Activated T-helper 17 cell treated with anti-CD3 and anti-CD28 coated beads, Interleukin-2, amount 50 U/mL, for 72 hours (primary cell): ENCODE results near the gene PTPRR. TPM values are rescaled to one million over a fixed set of nuclear protein-coding genes. Genes with fewer than 3 reads are reported as not detected.
"Not testable (repeated sequence)": the region's sequence is repeated elsewhere in the genome, so short reads cannot be mapped to it uniquely, and the experiment has no call there.

Experiments
- ATAC-seq: fragments of 150-1000 bp; cut with Tn5 transposase; replicated peaks from 2 replicates; pipeline ENCODE4 v1.10.0; 2021; ENCODE audit warnings: mild to moderate bottlenecking, moderate library complexity
- H3K27ac Mint-ChIP-seq: one replicate; pipeline ENCODE4 v1.8.0; 2022; ENCODE audit warnings: mixed read lengths
- H3K27me3 Mint-ChIP-seq: one replicate; pipeline ENCODE4 v1.8.0; 2022; ENCODE audit warnings: mixed read lengths
- H3K36me3 Mint-ChIP-seq: one replicate; pipeline ENCODE4 v1.8.0; 2022; ENCODE audit warnings: low read depth, mild to moderate bottlenecking, mixed read lengths
- H3K4me1 Mint-ChIP-seq: one replicate; pipeline ENCODE4 v1.8.0; 2022; ENCODE audit warnings: mixed read lengths
- H3K4me3 Mint-ChIP-seq: one replicate; pipeline ENCODE4 v1.8.0; 2022; ENCODE audit warnings: mild to moderate bottlenecking, mixed read lengths
- H3K9me3 Mint-ChIP-seq: one replicate; pipeline ENCODE4 v1.8.0; 2022; ENCODE audit warnings: mixed read lengths
- total RNA-seq, 2 donors: library from RNA; stranded (reverse); gene quantifications; one replicate each; pipeline ENCODE4 v1.2.3, GENCODE V29; 2022

PTPRR gene
- total RNA-seq, 2 donors from 2014 or later: not detected

DNA sequence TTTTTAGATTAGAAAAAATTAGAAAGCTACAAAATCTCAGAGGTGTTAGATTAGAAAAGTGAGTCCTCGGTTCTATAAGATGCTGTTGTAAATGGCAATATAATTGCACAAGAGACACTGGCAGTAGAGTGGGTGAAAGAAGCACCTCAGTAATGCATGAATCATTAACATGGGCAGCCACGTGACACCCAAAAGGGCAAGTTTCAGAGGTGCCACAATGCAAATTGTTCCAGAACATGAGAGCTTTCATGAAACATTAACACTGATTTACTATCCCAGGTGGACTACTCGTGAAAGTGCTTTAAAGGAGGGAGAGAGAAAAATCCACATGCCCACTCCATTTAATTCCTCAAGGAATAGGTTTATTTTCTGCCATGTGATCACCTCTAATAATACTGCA is 108.4 kb downstream of the PTPRR start:
- peaks cover 9% of the 10 kb centered on the region for H3K27me3 Mint-ChIP-seq
- no peak overlapping the region for H3K27ac Mint-ChIP-seq
- H3K4me1 Mint-ChIP-seq: no peaks in the 10 kb centered on the region
- H3K9me3 Mint-ChIP-seq: peaks cover 15% of the 10 kb centered on the region
- no peak overlapping the region for H3K4me3 Mint-ChIP-seq
- no peak for ATAC-seq
- H3K36me3 Mint-ChIP-seq: no peaks in the 10 kb centered on the region

- H3K4me1 Mint-ChIP-seq: no peaks in the 10 kb centered on the region
- no peak overlapping the region for H3K27ac Mint-ChIP-seq
- no peak for ATAC-seq
- peaks cover 8% of the 10 kb centered on the region for H3K9me3 Mint-ChIP-seq
- peaks cover 9% of the 10 kb centered on the region for H3K27me3 Mint-ChIP-seq
- H3K36me3 Mint-ChIP-seq: no peaks in the 10 kb centered on the region
- H3K4me3 Mint-ChIP-seq: no peak overlapping the region
These were observed 110.7 kb downstream of the PTPRR start for GRCh38 chr12:70809887-70810286.

DNA sequence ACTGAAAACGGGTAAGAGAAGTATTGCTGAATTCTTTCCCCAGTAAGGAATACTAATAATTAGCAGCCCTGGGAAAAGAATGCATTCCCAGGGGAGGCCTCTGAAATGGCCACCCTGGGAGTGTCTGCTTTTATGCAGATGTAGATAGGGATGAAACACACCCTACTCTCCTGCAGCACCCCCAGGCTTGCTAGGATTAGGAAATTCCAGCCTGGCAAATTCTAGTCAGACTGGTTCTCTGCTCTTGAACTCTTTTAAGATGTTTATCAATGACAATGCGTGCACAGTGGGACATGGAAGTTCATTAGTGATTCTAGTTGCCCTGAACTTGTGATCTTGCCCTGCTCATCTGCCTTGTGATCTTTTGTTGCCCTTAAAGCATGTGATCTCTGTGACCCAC is 112.5 kb downstream of the PTPRR start:
- not testable (repeated sequence) for H3K36me3 Mint-ChIP-seq, H3K4me1 Mint-ChIP-seq, H3K4me3 Mint-ChIP-seq, H3K9me3 Mint-ChIP-seq, H3K27me3 Mint-ChIP-seq, H3K27ac Mint-ChIP-seq, ATAC-seq

DNA sequence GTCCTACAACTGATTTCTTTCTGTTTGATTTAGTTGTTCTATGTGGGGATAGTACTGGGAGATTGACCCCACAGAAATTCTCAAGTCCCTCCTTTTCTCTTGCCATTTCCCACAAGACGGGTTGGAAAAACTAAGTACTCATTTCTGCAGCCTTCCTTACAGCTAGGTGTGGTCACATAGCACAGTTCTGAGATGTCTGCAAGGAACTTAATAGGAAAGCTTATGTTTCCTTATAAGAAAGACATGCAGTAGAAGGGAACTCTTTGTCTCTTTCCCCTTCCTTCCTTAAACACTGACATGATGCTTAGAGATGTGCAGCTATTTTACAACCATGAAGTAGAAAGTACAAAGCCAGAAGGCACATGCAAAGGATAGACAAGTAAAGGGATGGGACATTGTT is 113.7 kb downstream of the PTPRR start:
- Mint-ChIP-seq H3K27me3 (peaks cover 7% of the 10 kb centered on the region), H3K4me3 (no peak overlapping the region), H3K36me3 (no peaks in the 10 kb centered on the region), H3K9me3 (peaks cover 8% of the 10 kb centered on the region), H3K27ac (no peak overlapping the region), H3K4me1 (no peaks in the 10 kb centered on the region)
- ATAC-seq: no peak

- peaks cover 7% of the 10 kb centered on the region for H3K27me3 Mint-ChIP-seq
- H3K4me3 Mint-ChIP-seq: no peak overlapping the region
- no peak overlapping the region for H3K27ac Mint-ChIP-seq
- no peaks in the 10 kb centered on the region for H3K4me1 Mint-ChIP-seq
- ATAC-seq: no peak
- H3K9me3 Mint-ChIP-seq: peaks cover 8% of the 10 kb centered on the region
- no peaks in the 10 kb centered on the region for H3K36me3 Mint-ChIP-seq
These were observed 114.5 kb downstream of the PTPRR start for GRCh38 chr12:70806043-70806442.

DNA sequence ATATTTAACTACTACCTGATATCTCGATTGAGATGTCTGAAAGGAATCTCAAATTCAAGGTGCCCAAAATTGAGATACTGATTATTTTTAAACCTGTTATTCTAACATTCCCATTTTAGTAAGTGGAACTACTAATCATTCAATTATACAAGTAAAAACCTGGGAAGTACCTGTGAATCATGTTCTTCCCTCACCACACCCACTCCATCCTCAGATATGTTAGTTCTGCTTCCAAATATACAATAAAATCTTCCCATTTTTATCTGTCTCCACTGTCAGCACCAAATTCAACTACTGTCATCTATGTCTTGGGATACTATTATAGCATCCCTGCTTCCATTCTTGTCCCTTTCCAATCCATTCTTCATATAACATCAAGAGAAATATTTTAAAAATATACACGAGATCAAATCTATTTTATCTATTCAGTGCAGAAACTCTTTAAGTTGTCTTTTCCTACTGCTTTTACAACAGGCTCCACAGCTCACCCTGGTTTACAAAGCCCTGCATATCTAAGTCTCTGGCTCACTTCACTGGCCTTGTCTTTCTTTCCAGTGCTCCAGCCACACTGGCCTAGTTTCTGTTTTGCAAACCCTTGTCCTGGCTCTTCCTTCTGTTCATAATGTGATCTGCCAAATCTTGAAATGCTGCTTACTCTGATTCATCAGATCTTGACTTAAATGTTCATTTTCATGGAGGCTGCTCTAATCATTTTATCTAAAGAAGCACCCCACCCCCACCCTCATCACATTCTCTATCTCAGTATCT is 122.3 kb downstream of the PTPRR start:
- Mint-ChIP-seq H3K4me1 (no peaks in the 10 kb centered on the region), H3K27me3 (no peaks in the 10 kb centered on the region), H3K4me3 (no peak overlapping the region), H3K27ac (no peak overlapping the region), H3K36me3 (no peaks in the 10 kb centered on the region), H3K9me3 (no peaks in the 10 kb centered on the region)
- ATAC-seq: no peak

DNA sequence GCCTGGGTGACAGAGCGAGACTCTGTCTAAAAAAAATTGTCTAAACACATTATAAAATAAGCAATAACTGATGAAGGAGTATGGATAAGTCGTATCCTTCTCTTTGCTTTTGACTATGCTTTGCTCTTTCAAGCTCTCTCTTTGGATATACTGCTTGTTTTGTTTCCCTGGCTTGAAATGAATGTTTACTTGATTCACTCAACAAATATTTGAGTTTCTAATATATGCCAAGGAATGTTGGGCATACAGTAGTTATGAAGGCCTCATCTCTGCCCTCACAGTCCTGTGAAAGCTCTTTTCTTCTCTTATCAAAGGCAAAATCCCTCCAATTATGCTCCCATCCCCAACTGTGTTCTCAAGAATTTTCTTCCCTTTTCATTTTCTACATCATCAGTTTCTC is 123.5 kb downstream of the PTPRR start:
- Mint-ChIP-seq H3K4me3 (no peak overlapping the region), H3K36me3 (no peaks in the 10 kb centered on the region), H3K9me3 (no peaks in the 10 kb centered on the region), H3K27ac (no peak overlapping the region), H3K27me3 (no peaks in the 10 kb centered on the region), H3K4me1 (no peaks in the 10 kb centered on the region)
- no peak for ATAC-seq

- no peaks in the 10 kb centered on the region for H3K27me3 Mint-ChIP-seq
- H3K4me3 Mint-ChIP-seq: no peak overlapping the region
- no peaks in the 10 kb centered on the region for H3K9me3 Mint-ChIP-seq
- H3K36me3 Mint-ChIP-seq: no peaks in the 10 kb centered on the region
- no peak for ATAC-seq
- no peaks in the 10 kb centered on the region for H3K4me1 Mint-ChIP-seq
- H3K27ac Mint-ChIP-seq: no peak overlapping the region
These were observed 124.9 kb downstream of the PTPRR start for GRCh38 chr12:70795608-70796007.

DNA sequence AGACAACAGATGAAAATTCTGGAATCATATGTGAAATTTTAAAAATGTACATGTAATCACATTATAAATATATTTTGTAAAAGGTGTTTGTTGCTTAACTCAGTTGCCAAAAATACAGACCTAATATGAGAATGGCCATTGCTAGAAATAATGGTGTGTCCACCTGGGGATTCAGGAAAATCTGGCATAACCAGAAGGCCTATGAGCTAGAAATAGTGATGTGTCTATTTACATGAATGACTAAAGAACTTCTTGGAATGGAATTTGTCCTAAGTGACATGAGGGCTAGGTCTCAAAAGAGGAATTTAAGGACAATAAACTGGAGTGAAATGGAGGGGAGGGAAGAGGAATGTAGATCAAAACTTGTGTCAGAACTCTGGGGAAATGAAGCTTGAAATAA is 126.4 kb downstream of the PTPRR start:
- Mint-ChIP-seq H3K9me3 (no peaks in the 10 kb centered on the region), H3K36me3 (no peaks in the 10 kb centered on the region)
- ATAC-seq: no peak

DNA sequence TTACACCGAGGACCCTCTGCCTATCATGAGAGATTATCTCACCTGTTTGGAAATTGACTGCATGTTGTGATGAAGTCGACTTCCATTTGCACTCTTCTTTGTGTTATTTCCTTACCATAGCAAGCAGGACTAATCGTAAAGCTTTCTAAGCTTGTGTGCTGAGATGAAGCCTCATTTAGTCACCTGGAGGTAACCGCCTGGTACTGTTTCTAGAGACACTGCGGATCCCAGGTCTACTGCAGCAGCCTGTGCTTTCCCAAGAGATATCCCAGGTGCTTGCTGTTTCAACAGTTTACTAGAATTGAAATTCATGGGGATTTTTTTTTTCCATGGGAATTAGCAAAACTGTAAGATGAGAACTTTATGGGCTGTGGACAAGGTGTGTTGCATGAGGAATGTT is 131.8 kb downstream of the PTPRR start:
- no peak for ATAC-seq
- H3K9me3 Mint-ChIP-seq: no peaks in the 10 kb centered on the region
- no peak overlapping the region for H3K27ac Mint-ChIP-seq
- H3K36me3 Mint-ChIP-seq: no peaks in the 10 kb centered on the region
- H3K4me3 Mint-ChIP-seq: no peak overlapping the region
- H3K4me1 Mint-ChIP-seq: no peaks in the 10 kb centered on the region
- peaks cover 6% of the 10 kb centered on the region for H3K27me3 Mint-ChIP-seq

More for the DNA sequence above, 126.4 kb downstream of the PTPRR start:
- Mint-ChIP-seq H3K4me1 (no peaks in the 10 kb centered on the region), H3K27me3 (peaks cover 6% of the 10 kb centered on the region), H3K27ac (no peak overlapping the region), H3K4me3 (no peak overlapping the region)

- H3K27ac Mint-ChIP-seq: no peak overlapping the region
- no peaks in the 10 kb centered on the region for H3K9me3 Mint-ChIP-seq
- H3K36me3 Mint-ChIP-seq: no peaks in the 10 kb centered on the region
- no peak for ATAC-seq
- peaks cover 6% of the 10 kb centered on the region for H3K27me3 Mint-ChIP-seq
- H3K4me1 Mint-ChIP-seq: no peaks in the 10 kb centered on the region
- no peak overlapping the region for H3K4me3 Mint-ChIP-seq
These were observed 132.9 kb downstream of the PTPRR start for GRCh38 chr12:70787612-70788011.

- Mint-ChIP-seq H3K4me1 (no peaks in the 10 kb centered on the region), H3K36me3 (no peaks in the 10 kb centered on the region), H3K27ac (no peak overlapping the region), H3K9me3 (no peaks in the 10 kb centered on the region), H3K27me3 (peaks cover 10% of the 10 kb centered on the region), H3K4me3 (no peak overlapping the region)
- ATAC-seq: no peak
These were observed 134.6 kb downstream of the PTPRR start for GRCh38 chr12:70785896-70786295.

- no peaks in the 10 kb centered on the region for H3K4me1 Mint-ChIP-seq
- H3K27ac Mint-ChIP-seq: no peak overlapping the region
- ATAC-seq: no peak
- no peak overlapping the region for H3K4me3 Mint-ChIP-seq
- H3K36me3 Mint-ChIP-seq: no peaks in the 10 kb centered on the region
- no peaks in the 10 kb centered on the region for H3K9me3 Mint-ChIP-seq
- peaks cover 5% of the 10 kb centered on the region for H3K27me3 Mint-ChIP-seq
These were observed 136.4 kb downstream of the PTPRR start for GRCh38 chr12:70784042-70784668.

DNA sequence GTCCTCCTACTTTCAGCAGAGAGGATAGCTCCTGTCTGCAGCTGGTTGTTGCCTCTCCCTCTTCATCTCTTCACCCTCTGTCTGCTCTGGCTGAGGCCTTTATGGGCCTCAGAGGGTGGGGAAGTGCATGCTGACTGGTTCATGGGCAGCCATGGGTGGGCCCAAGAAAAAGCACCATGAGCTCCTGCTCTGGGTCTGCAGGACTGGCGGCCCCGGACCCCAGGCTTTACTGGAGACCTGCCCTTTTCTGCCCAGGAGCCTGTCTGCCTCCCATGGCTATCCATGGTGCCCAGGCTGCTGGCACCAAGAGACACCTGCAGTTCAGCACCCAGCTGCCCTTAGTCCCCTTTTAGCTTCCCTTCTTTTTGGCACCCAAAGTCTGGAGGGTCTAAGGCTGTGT is 137.1 kb downstream of the PTPRR start:
- H3K4me3 Mint-ChIP-seq: no peak overlapping the region
- H3K36me3 Mint-ChIP-seq: no peaks in the 10 kb centered on the region
- H3K27ac Mint-ChIP-seq: no peak overlapping the region
- no peaks in the 10 kb centered on the region for H3K4me1 Mint-ChIP-seq
- ATAC-seq: no peak
- no peaks in the 10 kb centered on the region for H3K9me3 Mint-ChIP-seq
- H3K27me3 Mint-ChIP-seq: peaks cover 5% of the 10 kb centered on the region

- H3K27me3 Mint-ChIP-seq: peaks cover 5% of the 10 kb centered on the region
- no peak overlapping the region for H3K27ac Mint-ChIP-seq
- no peaks in the 10 kb centered on the region for H3K9me3 Mint-ChIP-seq
- no peak for ATAC-seq
- no peaks in the 10 kb centered on the region for H3K4me1 Mint-ChIP-seq
- no peak overlapping the region for H3K4me3 Mint-ChIP-seq
- H3K36me3 Mint-ChIP-seq: no peaks in the 10 kb centered on the region
These were observed 141.3 kb downstream of the PTPRR start for GRCh38 chr12:70779250-70779649.
